ENCODE measurements around the gene RHOF.

DNA sequence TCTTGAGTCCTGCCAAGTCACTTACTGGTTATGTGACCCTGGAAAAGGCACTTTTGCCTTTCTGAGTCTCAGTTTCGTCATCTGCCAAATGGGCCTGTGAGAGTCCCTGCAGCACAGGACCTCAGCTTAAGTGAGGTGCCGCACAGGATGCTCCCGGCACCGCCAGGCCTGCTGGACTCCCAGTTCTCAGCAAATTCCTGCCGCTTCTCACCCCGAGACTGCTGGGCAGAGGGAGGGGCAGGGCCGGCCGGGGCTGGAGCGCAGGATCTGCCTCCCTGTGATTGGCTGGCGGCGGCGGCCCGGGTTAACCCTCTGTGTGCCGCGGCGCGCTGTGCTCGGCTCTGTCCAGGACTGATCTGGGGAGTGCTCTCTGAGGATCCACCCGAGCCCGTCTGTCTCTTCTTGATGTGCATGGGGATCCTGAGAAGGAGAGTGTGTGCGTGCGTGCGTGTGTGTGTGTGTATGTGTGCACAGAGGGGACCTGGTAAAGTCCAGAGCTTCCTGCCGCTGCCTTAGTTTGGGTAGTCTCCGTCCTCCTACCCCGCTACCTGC lies 18.9 kb upstream of the RHOF start:
- TF ChIP-seq POLR2A (IDR thresholded peaks at IDR 0.05) (no peak), CTCF (IDR thresholded peaks at IDR 0.05) (peak in 1 of 4 experiments; percentile 27)
